Upper lobe of left lung (tissue), 6 donors: Measurements from ENCODE around the gene CCT6A. TPM values are rescaled to one million over a fixed set of nuclear protein-coding genes. Genes with fewer than 3 reads are reported as not detected.
"Not testable (repeated sequence)": the region's sequence is repeated elsewhere in the genome, so short reads cannot be mapped to it uniquely, and the experiment has no call there.

Source experiments
- ATAC-seq, 2 donors: fragments of 200-7000 bp; cut with Tn5 transposase; one replicate each; pipeline ENCODE4 v1.9.1; 2022; ENCODE audit warnings: mild to moderate bottlenecking in 2 of 2, moderate library complexity in 2 of 2; ENCODE audit not compliant: low FRiP score in 2 of 2
- DNase-seq, 2 donors: peaks; one replicate each; pipeline ENCODE4 v3.0.0-alpha.2; 2019 to 2020
- H3K27ac ChIP-seq, 4 donors: fragments of 200-600 bp; sonication (generic); one replicate each; pipeline ENCODE4 v1.5.1; 2016 to 2019
- H3K27me3 ChIP-seq, 4 donors: fragments of 200-600 bp; sonication (generic); one replicate each; pipeline ENCODE4 v1.5.1; 2017 to 2019
- H3K36me3 ChIP-seq, 4 donors: fragments of 200-600 bp; sonication (generic); one replicate each; pipeline ENCODE4 v1.5.1; 2016 to 2019
- H3K4me1 ChIP-seq, 4 donors: fragments of 200-600 bp; sonication (generic); one replicate each; pipeline ENCODE4 v1.5.1; 2018 to 2019
- H3K4me3 ChIP-seq, 4 donors: fragments of 200-600 bp; sonication (generic); one replicate each; pipeline ENCODE4 v1.5.1; 2017 to 2019; ENCODE audit warnings: mild to moderate bottlenecking in 2 of 4, moderate library complexity in 1 of 4
- H3K9me3 ChIP-seq, 4 donors: fragments of 200-600 bp; sonication (generic); one replicate each; pipeline ENCODE4 v1.5.1; 2018 to 2019
- EP300 ChIP-seq, 4 donors: sonication (generic); formaldehyde crosslinking; IDR thresholded peaks; one replicate each; pipeline ENCODE4 v1.5.1; 2017; ENCODE audit warnings: antibody characterized with exemption in 4 of 4, control low read depth in 2 of 4
- POLR2A ChIP-seq, 4 donors: fragments of 450-650 bp; IDR thresholded peaks; one replicate each; pipeline ENCODE4 v1.5.1; 2016 to 2017; ENCODE audit warnings: antibody characterized with exemption in 4 of 4, mild to moderate bottlenecking in 2 of 4
- POLR2AphosphoS5 ChIP-seq, 2 donors: sonication (generic); formaldehyde crosslinking; IDR thresholded peaks; one replicate each; pipeline ENCODE4 v1.5.1; 2017; ENCODE audit warnings: antibody characterized with exemption in 2 of 2
- WGBS, 2 donors: methylation state at CpG; one replicate each; pipeline ENCODE4 v1.1.5; 2017 to 2018; 5-methylcytosine and 5-hydroxymethylcytosine counted together
- small RNA-seq, 4 donors: library from RNA; depleted of rRNA; stranded (forward); fragments of <200 nt; gene quantifications; one replicate each; pipeline ENCODE3, GENCODE V24; 2016
- total RNA-seq, 6 donors: library from RNA; depleted of rRNA in 4 of 6; stranded (reverse); fragments of >200 nt in 4 of 6; gene quantifications; one replicate each; pipeline versions ENCODE4 v1.1.0 to v1.2.1, GENCODE V29; 2016 to 2021
- TF ChIP-seq, protein P1 (sequence below), 6 experiments: fragments of 450-650 bp in 4 of 6; fragments of 200-600 bp in 2 of 6; sonication (generic) in 2 of 6; IDR thresholded peaks; one replicate each; pipeline ENCODE4 v1.5.1; 2016 to 2019; ENCODE audit warnings: antibody characterized with exemption in 6 of 6
- donor health status: DM: no; HTN: no; CAD: no; lungs with moderate emphysema.
- donor health status: DM: no; HTN: yes; CAD: no; lungs with severe emphysema.

CCT6A gene
- total RNA-seq, 6 donors from 2014 or later: 48.4 to 115 (median 67.6) TPM

DNA sequence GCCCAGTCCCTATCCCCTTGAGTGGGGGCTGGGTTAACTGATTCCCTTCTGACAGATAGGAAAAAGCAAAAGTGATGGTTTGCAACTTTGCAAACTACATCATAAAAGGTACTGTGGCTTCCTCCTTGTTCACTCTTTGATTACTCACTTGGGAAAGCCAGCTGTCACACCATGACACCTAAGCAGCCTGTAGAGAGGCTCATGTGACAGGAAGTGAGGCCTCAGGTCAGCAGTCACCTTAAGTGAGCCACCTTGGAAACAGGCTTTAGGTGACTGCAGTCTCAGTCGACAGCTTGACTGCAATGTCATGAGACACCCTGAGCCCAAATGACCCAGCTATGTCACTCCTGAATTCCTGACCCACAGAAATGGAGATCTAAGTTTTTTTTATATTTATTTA lies 59.0 kb downstream of the CCT6A start:
- Histone ChIP-seq H3K27me3 (peaks cover 0 to under 1% (median 0%) of the 10 kb centered on the region in 4 donors), H3K4me1 (peaks cover 0 to 9% (median 4%) of the 10 kb centered on the region in 4 donors), H3K4me3 (no peak overlapping the region), H3K9me3 (no peaks in the 10 kb centered on the region), H3K27ac (no peak overlapping the region), H3K36me3 (no peaks in the 10 kb centered on the region)
- DNase-seq (no peak), ATAC-seq (no peak)
- TF ChIP-seq EP300 (IDR thresholded peaks at IDR 0.05): no peak
- TF ChIP-seq POLR2A (IDR thresholded peaks at IDR 0.05): no peak
- no peak for TF ChIP-seq POLR2AphosphoS5 (IDR thresholded peaks at IDR 0.05)
- TF ChIP-seq, protein P1, sequence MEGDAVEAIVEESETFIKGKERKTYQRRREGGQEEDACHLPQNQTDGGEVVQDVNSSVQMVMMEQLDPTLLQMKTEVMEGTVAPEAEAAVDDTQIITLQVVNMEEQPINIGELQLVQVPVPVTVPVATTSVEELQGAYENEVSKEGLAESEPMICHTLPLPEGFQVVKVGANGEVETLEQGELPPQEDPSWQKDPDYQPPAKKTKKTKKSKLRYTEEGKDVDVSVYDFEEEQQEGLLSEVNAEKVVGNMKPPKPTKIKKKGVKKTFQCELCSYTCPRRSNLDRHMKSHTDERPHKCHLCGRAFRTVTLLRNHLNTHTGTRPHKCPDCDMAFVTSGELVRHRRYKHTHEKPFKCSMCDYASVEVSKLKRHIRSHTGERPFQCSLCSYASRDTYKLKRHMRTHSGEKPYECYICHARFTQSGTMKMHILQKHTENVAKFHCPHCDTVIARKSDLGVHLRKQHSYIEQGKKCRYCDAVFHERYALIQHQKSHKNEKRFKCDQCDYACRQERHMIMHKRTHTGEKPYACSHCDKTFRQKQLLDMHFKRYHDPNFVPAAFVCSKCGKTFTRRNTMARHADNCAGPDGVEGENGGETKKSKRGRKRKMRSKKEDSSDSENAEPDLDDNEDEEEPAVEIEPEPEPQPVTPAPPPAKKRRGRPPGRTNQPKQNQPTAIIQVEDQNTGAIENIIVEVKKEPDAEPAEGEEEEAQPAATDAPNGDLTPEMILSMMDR (IDR thresholded peaks at IDR 0.05): no peak
- WGBS, 2 donors: 56 to 57% methylated on average over 1 of the region's 1 CpG

DNA sequence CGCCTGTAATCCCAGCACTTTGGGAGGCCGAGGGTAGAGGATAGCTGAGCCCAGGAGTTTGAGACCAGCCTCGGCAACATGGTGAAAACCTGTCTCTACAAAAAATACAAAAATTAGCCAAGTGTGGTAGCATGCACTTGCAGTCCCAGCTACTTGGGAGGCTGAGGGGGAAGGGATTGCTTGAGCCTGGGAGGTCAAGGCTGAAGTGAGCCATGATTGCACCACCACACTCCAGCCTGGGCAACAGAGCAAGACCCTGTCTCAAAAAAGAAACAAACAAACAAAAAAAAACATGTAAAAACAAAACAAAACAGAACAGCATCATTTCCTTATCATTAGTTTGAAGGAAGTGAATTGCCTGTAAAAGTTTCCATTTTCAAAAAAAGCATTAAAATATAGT lies 60.7 kb downstream of the CCT6A start:
- not testable (repeated sequence) for H3K36me3 ChIP-seq, H3K9me3 ChIP-seq, DNase-seq, H3K4me3 ChIP-seq, H3K4me1 ChIP-seq, ATAC-seq, H3K27me3 ChIP-seq, H3K27ac ChIP-seq
- 81 to 95% methylated on average over 3 of the region's 3 CpGs for WGBS, 2 donors

Small RNAs within 50 kb of the gene (small RNA-seq; reads per million reads assigned to genes)
- 0 reads per million in 4 donors for gene SNORA15
- 0 reads per million in 4 donors for gene SNORA22B

Other genes starting within 250 kb of the CCT6A start
- gene SEPTIN14, start 189.0 kb upstream of the CCT6A start, total RNA-seq: under 1 TPM in 1 of 6 donors, not detected in 5; 0.06 TPM
- 1 to 10 TPM; 2.1 to 4.2 (median 3.3) TPM for gene ZNF713, start 164.3 kb upstream of the CCT6A start, total RNA-seq
- gene MRPS17, start 99.9 kb upstream of the CCT6A start, total RNA-seq: 10 to 100 TPM in 1 of 6 donors, 1 to 10 TPM in 5; 4.8 to 10.5 (median 8.7) TPM
- gene NIPSNAP2, start 87.2 kb upstream of the CCT6A start, total RNA-seq: 10 to 100 TPM; 30.2 to 95.2 (median 64.6) TPM
- 10 to 100 TPM in 4 of 6 donors, 1 to 10 TPM in 2; 6.8 to 18.9 (median 13.5) TPM for gene PSPH, start 321 bp upstream of the CCT6A start, total RNA-seq
- gene SUMF2, start 12.5 kb downstream of the CCT6A start, total RNA-seq: 100 to 1,000 TPM in 5 of 6 donors, 10 to 100 TPM in 1; 85.9 to 185 (median 155) TPM
- 1 to 10 TPM in 2 of 6 donors, under 1 TPM in 3, not detected in 1; 0.30 to 2.4 (median 0.60) TPM for gene PHKG1, start 41.2 kb downstream of the CCT6A start, total RNA-seq
- 100 to 1,000 TPM in 5 of 6 donors, 10 to 100 TPM in 1; 61.8 to 307 (median 203) TPM for gene CHCHD2, start 54.7 kb downstream of the CCT6A start, total RNA-seq
- 1 to 10 TPM in 4 of 6 donors, under 1 TPM in 1, not detected in 1; 0.89 to 9.1 (median 1.4) TPM for gene NUPR2, start 64.7 kb downstream of the CCT6A start, total RNA-seq